GM23248 (cell line): Measurements from ENCODE around the gene UXT.

ENCODE experiments used
- EZH2 ChIP-seq: fragments of 200-600 bp; sonication (generic); IDR thresholded peaks from 2 replicates; pipeline ENCODE4 v1.6.1; 2018; ENCODE audit warnings: antibody characterized with exemption, mild to moderate bottlenecking; ENCODE audit not compliant: insufficient read depth, poor library complexity, severe bottlenecking
- EZH2phosphoT487 ChIP-seq: fragments of 200-600 bp; sonication (generic); IDR thresholded peaks from 2 replicates; pipeline ENCODE4 v1.6.1; 2018; ENCODE audit warnings: antibody characterized with exemption, moderate library complexity, mild to moderate bottlenecking, low read depth; ENCODE audit not compliant: insufficient read depth

GRCh38 chrX:47634871-47635575, 24.0 kb downstream of the UXT start:
- TF ChIP-seq EZH2 (no peak), EZH2phosphoT487 (no peak)
